Mesendoderm (in vitro differentiated cells): Measurements from ENCODE around the gene NEDD8.
A peak's percentile ranks its signal among the peaks of the same experiment; 100 is the strongest.

Source experiments
- DNase-seq: peaks from one replicate; pipeline ENCODE4 v3.0.0; 2013
- H2AK5ac ChIP-seq: 2 replicates; pipeline ENCODE4 v1.6.1; 2013; ENCODE audit warnings: low read length, inconsistent platforms
- H2BK120ac ChIP-seq: 2 replicates; pipeline ENCODE4 v1.6.1; 2013; ENCODE audit warnings: low read depth, mild to moderate bottlenecking, low read length, moderate library complexity, mixed read lengths
- H2BK15ac ChIP-seq: replicated peaks from 2 replicates; pipeline ENCODE4 v1.6.1; 2013; ENCODE audit warnings: low read depth, mild to moderate bottlenecking, moderate library complexity
- H2BK5ac ChIP-seq: 2 replicates; pipeline ENCODE4 v1.6.1; 2013; ENCODE audit warnings: low read length, inconsistent platforms
- H3K18ac ChIP-seq: 2 replicates; pipeline ENCODE4 v1.6.1; 2013; ENCODE audit warnings: mild to moderate bottlenecking, low read length, mixed read lengths
- H3K23ac ChIP-seq: one replicate; pipeline ENCODE4 v1.6.1; 2013; ENCODE audit warnings: low read length
- H3K27ac ChIP-seq: 2 replicates; pipeline ENCODE4 v1.5.1; 2013; ENCODE audit warnings: low read depth, mild to moderate bottlenecking, inconsistent platforms, low read length, moderate library complexity
- H3K27me3 ChIP-seq: 2 replicates; pipeline ENCODE4 v1.6.1; 2013; ENCODE audit warnings: low read length, control low read depth, mild to moderate bottlenecking, inconsistent platforms; ENCODE audit not compliant: insufficient read depth, poor library complexity
- H3K36me3 ChIP-seq: 2 replicates; pipeline ENCODE4 v1.6.1; 2013; ENCODE audit warnings: low read length, inconsistent platforms; ENCODE audit not compliant: control insufficient read depth, insufficient read depth
- H3K4ac ChIP-seq: one replicate; pipeline ENCODE4 v1.6.1; 2013; ENCODE audit warnings: low read depth, mild to moderate bottlenecking, low read length, moderate library complexity
- H3K4me1 ChIP-seq: 2 replicates; pipeline ENCODE4 v1.6.1; 2013; ENCODE audit warnings: low read depth, low read length, inconsistent platforms; ENCODE audit not compliant: control insufficient read depth
- H3K4me2 ChIP-seq: 2 replicates; pipeline ENCODE4 v1.6.1; 2013; ENCODE audit warnings: low read length
- H3K4me3 ChIP-seq: 2 replicates; pipeline ENCODE4 v1.5.1; 2013; ENCODE audit warnings: mild to moderate bottlenecking, low read length
- H3K56ac ChIP-seq: one replicate; pipeline ENCODE4 v1.6.1; 2013; ENCODE audit warnings: low read length
- H3K79me1 ChIP-seq: 2 replicates; pipeline ENCODE4 v1.6.1; 2013; ENCODE audit warnings: low read length, inconsistent platforms
- H3K79me2 ChIP-seq: 2 replicates; pipeline ENCODE4 v1.6.1; 2013; ENCODE audit warnings: mild to moderate bottlenecking, low read length; ENCODE audit not compliant: control insufficient read depth, insufficient read depth
- H3K9ac ChIP-seq: 2 replicates; pipeline ENCODE4 v1.6.1; 2013; ENCODE audit warnings: low read length, inconsistent platforms
- H4K5ac ChIP-seq: one replicate; pipeline ENCODE4 v1.6.1; 2013; ENCODE audit warnings: low read length
- H4K8ac ChIP-seq: one replicate; pipeline ENCODE4 v1.6.1; 2013; ENCODE audit warnings: low read depth, mild to moderate bottlenecking, control low read depth, low read length, moderate library complexity
- WGBS: extraction: QIAGEN DNeasy Blood & Tissue Kit; methylation state at CpG from one replicate; pipeline ENCODE4 v1.1.7; 2013; ENCODE audit warnings: low lambda C conversion rate, missing lambda C conversion rate; ENCODE audit not compliant: insufficient coverage; ENCODE audit errors: extremely low coverage; 5-methylcytosine and 5-hydroxymethylcytosine counted together

The NEDD8 gene

GRCh38 chr14:24236689-24237462, 4.7 kb upstream of the NEDD8 start:
- H3K4me3 ChIP-seq, result no peak overlapping the region
- peaks cover 7% of the 10 kb centered on the region for H3K79me1 ChIP-seq
- H3K27me3 ChIP-seq, result no peaks in the 10 kb centered on the region
- no peak overlapping the region for H2AK5ac ChIP-seq
- no peak overlapping the region for H3K27ac ChIP-seq
- H3K23ac ChIP-seq, result no peak overlapping the region
- H3K79me2 ChIP-seq, result peaks cover 2% of the 10 kb centered on the region
- H3K9ac ChIP-seq, result no peak overlapping the region
- peaks cover 2% of the 10 kb centered on the region for H3K36me3 ChIP-seq
- no peak overlapping the region for H2BK15ac ChIP-seq
- no peak overlapping the region for H3K56ac ChIP-seq
- no CpG with 5 or more reads among the region's 6 CpGs for WGBS
- H4K8ac ChIP-seq, result no peak overlapping the region
- H3K18ac ChIP-seq, result no peak overlapping the region
- H2BK5ac ChIP-seq, result no peak overlapping the region
- no peak for DNase-seq
- no peak overlapping the region for H2BK120ac ChIP-seq
- H4K5ac ChIP-seq, result no peak overlapping the region
- peaks cover 5% of the 10 kb centered on the region for H3K4me1 ChIP-seq
- no peak overlapping the region for H3K4ac ChIP-seq
- no peak overlapping the region for H3K4me2 ChIP-seq

- no peak for DNase-seq
- WGBS, result no CpG with 5 or more reads among the region's 5 CpGs
Measured at GRCh38 chr14:24235804-24236688, 3.9 kb upstream of the NEDD8 start.

GRCh38 chr14:24234095-24235005, 2.2 kb upstream of the NEDD8 start:
- Histone ChIP-seq H2BK5ac (no peak overlapping the region), H3K4ac (no peak overlapping the region), H4K8ac (no peak overlapping the region), H3K27me3 (no peaks in the 10 kb centered on the region), H3K23ac (no peak overlapping the region), H3K79me2 (peaks cover 14% of the 10 kb centered on the region), H4K5ac (no peak overlapping the region), H3K4me3 (no peak overlapping the region), H2AK5ac (no peak overlapping the region), H3K79me1 (peaks cover 9% of the 10 kb centered on the region), H3K56ac (no peak overlapping the region), H3K27ac (no peak overlapping the region), H2BK15ac (no peak overlapping the region), H3K18ac (no peak overlapping the region), H3K9ac (no peak overlapping the region), H3K4me2 (no peak overlapping the region), H3K36me3 (no peaks in the 10 kb centered on the region), H3K4me1 (peaks cover 2% of the 10 kb centered on the region), H2BK120ac (no peak overlapping the region)
- DNase-seq, result no peak
- WGBS, result no CpG with 5 or more reads among the region's 3 CpGs

More at GRCh38 chr14:24235804-24236688, 3.9 kb upstream of the NEDD8 start:
- H3K4me3 ChIP-seq, result no peak overlapping the region
- H3K4ac ChIP-seq, result no peak overlapping the region
- no peak overlapping the region for H2AK5ac ChIP-seq
- peaks cover 8% of the 10 kb centered on the region for H3K79me1 ChIP-seq
- H2BK5ac ChIP-seq, result no peak overlapping the region
- H2BK15ac ChIP-seq, result no peak overlapping the region
- H3K9ac ChIP-seq, result no peak overlapping the region
- H3K4me1 ChIP-seq, result peaks cover 2% of the 10 kb centered on the region
- no peak overlapping the region for H3K27ac ChIP-seq
- no peak overlapping the region for H3K18ac ChIP-seq
- H3K27me3 ChIP-seq, result no peaks in the 10 kb centered on the region
- H3K56ac ChIP-seq, result no peak overlapping the region
- no peak overlapping the region for H2BK120ac ChIP-seq
- H3K36me3 ChIP-seq, result peaks cover 2% of the 10 kb centered on the region
- no peak overlapping the region for H3K4me2 ChIP-seq
- H3K79me2 ChIP-seq, result peaks cover 9% of the 10 kb centered on the region
- no peak overlapping the region for H4K5ac ChIP-seq
- no peak overlapping the region for H4K8ac ChIP-seq
- no peak overlapping the region for H3K23ac ChIP-seq

- peak; percentile 24 for DNase-seq
- H3K4me1 ChIP-seq, result peaks cover 2% of the 10 kb centered on the region
- no peak overlapping the region for H4K8ac ChIP-seq
- no peaks in the 10 kb centered on the region for H3K27me3 ChIP-seq
- no CpG with 5 or more reads among the region's 2 CpGs for WGBS
- no peak overlapping the region for H3K4ac ChIP-seq
- H2AK5ac ChIP-seq, result no peak overlapping the region
- H3K4me3 ChIP-seq, result no peak overlapping the region
- H3K4me2 ChIP-seq, result peak overlapping the region; percentile 78
- no peak overlapping the region for H3K18ac ChIP-seq
- H3K9ac ChIP-seq, result peak overlapping the region; percentile 95
- peak overlapping the region; percentile 97 for H3K56ac ChIP-seq
- no peaks in the 10 kb centered on the region for H3K36me3 ChIP-seq
- no peak overlapping the region for H2BK120ac ChIP-seq
- H4K5ac ChIP-seq, result no peak overlapping the region
- peaks cover 18% of the 10 kb centered on the region for H3K79me2 ChIP-seq
- H2BK15ac ChIP-seq, result no peak overlapping the region
- no peak overlapping the region for H2BK5ac ChIP-seq
- no peak overlapping the region for H3K27ac ChIP-seq
- H3K23ac ChIP-seq, result no peak overlapping the region
- H3K79me1 ChIP-seq, result peaks cover 9% of the 10 kb centered on the region
Measured at GRCh38 chr14:24233538-24233866, 1.3 kb upstream of the NEDD8 start.

- Histone ChIP-seq H3K4me2 (peak within 1 kb of the TSS; percentile 98), H3K23ac (peak within 1 kb of the TSS; percentile 9), H2BK120ac (peak within 1 kb of the TSS; percentile 37), H3K79me2 (peaks cover 19% of the 10 kb centered on the region), H4K8ac (no peak within 1 kb of the TSS), H3K4me3 (peak within 1 kb of the TSS; percentile 99), H3K9ac (peak within 1 kb of the TSS; percentile 95), H3K56ac (peak within 1 kb of the TSS; percentile 97), H3K18ac (peak within 1 kb of the TSS; percentile 28), H3K79me1 (peaks cover 9% of the 10 kb centered on the region), H2BK5ac (peak within 1 kb of the TSS; percentile 82), H3K27ac (peak within 1 kb of the TSS; percentile 79), H3K36me3 (no peaks in the 10 kb centered on the region), H2AK5ac (no peak within 1 kb of the TSS), H2BK15ac (no peak within 1 kb of the TSS), H3K4me1 (peaks cover 2% of the 10 kb centered on the region), H3K4ac (peak within 1 kb of the TSS; percentile 46), H4K5ac (no peak within 1 kb of the TSS), H3K27me3 (no peaks in the 10 kb centered on the region)
- no CpG with 5 or more reads among the region's 38 CpGs for WGBS
- no peak for DNase-seq
Measured at GRCh38 chr14:24232645-24233537, 724 bp upstream of the NEDD8 start, which contains the start of gene GMPR2. GMPR2 (plus strand) TSS chr14:24232929; CDS start chr14:24233254, 325 bp downstream.
